ENCODE results near the gene CCNDBP1.

- no peak for TF ChIP-seq CTCF (IDR thresholded peaks at IDR 0.05; ENCODE audit: low read depth, low read length)
- no peak for TF ChIP-seq EZH2phosphoT487 (IDR thresholded peaks at IDR 0.05; ENCODE audit: low read depth)
Observed at GRCh38 chr15:43229977-43230376, 44.8 kb downstream of the CCNDBP1 start.

All from OCI-LY3 (cell line).